GM12801 (cell line): Measurements from ENCODE around the gene EEF1A2.

Experiments
- TF ChIP-seq, protein P1 (sequence below): IDR thresholded peaks from one replicate; pipeline ENCODE4 v1.5.1; 2011; ENCODE audit warnings: control low read depth; ENCODE audit not compliant: insufficient read length; ENCODE audit errors: extremely low read depth

EEF1A2 gene

DNA sequence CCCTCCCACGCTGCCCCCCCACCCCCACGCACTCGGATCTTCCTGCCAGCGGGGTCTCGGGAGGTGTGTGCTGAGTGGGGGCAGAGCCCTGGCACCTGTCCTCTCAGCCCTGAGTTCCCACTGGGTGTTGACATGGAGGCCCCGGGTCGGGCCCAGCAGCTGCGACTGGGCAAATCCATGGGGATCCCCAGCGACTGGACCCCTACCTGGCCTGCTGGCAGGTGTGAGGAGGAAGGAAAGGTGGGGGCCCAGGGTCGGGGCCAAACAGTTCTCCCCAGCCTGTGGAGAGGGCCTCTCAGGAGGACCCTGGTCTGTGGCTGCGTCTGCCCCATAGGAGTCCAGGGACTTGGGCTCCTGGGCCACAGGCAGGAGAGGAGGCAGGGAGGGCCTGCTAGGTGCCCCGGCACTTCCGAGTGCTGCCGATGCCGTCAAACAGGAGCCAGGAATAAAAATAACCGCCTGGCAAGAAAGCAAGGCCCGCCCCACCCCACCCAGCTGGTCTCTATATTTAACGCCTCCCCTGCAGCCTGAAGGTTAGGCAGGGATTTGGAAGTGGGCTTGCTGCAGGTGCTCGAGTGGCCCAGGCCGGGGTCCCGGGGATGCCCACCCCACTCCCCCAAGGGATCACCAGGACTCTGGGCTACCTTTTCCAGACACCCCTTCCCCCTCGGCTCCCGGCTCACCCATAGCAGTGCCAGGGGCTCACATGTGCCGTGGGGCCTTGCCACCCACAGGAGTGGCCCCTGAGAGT is 1.4 kb upstream of the EEF1A2 start:
- TF ChIP-seq, protein P1, sequence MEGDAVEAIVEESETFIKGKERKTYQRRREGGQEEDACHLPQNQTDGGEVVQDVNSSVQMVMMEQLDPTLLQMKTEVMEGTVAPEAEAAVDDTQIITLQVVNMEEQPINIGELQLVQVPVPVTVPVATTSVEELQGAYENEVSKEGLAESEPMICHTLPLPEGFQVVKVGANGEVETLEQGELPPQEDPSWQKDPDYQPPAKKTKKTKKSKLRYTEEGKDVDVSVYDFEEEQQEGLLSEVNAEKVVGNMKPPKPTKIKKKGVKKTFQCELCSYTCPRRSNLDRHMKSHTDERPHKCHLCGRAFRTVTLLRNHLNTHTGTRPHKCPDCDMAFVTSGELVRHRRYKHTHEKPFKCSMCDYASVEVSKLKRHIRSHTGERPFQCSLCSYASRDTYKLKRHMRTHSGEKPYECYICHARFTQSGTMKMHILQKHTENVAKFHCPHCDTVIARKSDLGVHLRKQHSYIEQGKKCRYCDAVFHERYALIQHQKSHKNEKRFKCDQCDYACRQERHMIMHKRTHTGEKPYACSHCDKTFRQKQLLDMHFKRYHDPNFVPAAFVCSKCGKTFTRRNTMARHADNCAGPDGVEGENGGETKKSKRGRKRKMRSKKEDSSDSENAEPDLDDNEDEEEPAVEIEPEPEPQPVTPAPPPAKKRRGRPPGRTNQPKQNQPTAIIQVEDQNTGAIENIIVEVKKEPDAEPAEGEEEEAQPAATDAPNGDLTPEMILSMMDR, result no peak

DNA sequence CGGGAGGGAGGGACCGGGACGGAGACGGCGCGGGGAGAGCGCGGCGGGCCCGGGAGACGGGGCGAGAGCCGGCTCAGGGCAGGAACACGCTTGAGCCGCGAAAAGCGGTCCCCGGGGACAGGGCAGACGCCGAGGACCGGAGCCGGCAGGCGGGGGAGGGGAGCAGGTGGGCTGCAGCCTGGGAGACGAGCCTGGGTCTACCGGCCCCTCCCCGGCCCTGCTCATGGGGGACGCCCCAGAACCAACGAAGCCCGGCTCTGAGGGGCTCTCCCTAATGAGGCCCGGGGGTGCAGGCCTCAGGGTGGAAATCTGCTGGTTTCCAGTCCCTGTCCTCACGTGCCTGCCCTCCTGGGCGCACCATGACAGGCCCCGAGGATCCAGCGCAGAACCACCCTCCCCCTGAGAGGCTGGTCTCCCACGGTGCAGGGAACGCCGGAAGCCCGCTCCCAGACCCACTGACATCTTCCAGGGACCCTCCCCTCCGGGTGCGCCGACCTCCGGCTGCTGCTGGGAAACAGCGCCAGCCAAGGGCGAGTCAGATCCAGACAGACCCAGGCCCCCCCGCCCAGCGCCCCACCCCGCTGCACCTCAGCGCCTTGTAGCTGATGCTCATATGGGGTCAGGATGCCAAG is 571 bp upstream of the EEF1A2 start:
- TF ChIP-seq, protein P1, result no peak

DNA sequence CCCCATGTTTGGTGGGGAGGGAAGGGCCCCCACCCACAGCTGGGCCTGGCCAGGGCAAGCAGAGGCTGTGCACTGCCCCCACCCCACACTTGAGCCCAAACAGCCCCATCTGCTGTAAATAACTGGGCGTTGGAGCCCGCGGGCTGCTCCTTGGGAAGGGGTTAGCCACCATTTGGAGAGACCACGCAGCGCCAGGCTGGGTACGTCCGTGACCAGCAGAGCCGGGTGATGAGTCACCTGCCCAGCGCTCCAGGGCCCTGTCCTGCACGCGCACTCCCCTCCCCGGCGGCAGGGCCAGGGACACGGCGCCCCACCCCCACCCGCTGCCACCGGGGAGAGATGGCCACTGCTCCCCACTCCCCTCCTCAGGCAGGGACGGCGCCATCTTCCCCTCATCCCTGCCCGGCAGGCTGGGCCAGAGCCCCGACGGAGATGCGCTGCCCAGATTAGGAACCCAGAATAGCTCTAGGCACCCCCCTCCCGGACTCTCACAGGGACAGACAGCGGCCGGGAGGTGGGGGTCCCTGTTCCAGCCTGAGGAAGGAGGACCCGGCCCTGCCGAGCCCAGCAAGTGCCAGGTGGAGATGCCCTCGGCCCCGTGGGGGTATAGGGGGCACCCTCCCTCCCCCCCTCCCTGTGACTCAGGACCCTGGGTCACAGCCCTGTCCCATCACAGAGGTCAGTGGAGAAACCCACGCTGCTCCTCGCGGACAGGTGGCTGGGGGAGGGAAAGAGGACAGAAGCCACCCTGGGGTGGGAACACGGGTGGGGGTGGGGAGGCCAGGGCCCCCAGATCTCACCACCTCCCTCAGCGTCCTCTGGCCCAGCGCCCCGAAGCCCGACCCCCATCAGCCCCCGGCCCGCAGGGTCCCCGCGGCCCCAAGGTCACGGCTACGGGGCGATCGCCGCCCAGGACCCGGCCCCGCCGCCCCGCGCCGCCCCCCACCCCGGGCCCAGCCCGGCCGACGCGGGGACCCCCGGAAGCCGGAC is 642 bp downstream of the EEF1A2 start:
- TF ChIP-seq, protein P1, result no peak

DNA sequence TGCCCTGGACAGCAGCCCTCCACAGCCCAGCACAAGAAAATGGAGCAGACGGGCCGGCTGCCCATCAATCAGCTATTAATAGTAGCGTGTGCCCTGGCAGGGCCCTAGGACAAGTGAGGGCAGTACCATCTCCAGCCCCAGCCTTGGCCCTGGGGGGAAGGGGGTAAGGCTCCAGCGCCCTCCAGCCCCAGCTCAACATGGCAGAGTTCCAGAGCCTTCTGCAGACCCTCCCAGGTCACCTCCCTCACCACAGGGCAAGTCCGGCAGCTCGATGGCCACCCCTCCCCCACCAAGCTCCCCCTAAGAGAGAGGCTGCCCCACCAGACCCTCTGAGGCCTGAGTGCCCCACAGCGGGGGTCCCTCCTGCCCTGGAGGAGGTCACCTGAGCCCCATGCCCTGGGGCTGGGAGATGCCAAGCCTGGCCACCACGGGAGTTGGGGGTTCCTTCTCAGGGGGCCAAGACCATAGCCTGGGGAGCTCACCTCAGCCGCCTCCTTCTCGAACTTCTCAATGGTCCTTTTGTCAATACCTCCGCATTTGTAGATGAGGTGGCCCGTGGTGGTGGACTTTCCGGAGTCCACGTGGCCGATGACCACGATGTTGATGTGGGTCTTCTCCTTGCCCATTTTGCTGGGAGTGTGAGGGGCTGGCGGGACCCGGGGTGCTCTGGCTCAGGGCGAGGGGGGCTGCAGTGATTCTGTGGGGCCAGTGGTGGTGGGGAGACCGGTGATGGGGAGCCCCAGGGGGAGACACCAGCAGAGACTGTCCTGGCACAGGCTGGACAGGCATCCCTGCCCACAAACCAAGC is 1.5 kb downstream of the EEF1A2 start:
- TF ChIP-seq, protein P1, result no peak

DNA sequence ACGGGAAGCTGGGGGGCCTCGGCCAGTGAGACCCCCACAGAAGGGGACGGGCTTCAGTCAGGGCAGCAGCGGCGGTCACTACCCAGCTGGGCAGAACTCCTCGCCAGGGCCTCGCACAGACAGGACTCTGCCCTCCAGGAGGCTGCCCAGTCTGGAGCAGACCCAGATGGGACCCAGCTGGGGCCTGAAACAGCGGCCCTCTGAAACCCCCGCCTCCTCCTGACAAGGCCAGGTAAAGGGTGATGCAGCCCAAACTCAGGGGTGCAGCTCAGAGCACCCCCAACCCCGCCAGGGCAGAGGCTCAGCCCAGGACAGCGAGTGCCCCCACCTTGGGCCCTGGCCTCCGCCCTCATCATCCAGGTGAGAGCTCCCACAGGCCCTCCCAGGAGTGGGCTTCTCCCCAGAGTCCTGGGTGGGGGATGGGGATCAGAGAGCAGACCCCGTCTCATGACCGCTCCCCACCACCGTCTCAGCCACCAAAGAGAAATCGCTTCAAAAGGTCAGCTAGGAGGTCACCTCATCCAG is 2.2 kb downstream of the EEF1A2 start:
- TF ChIP-seq, protein P1, result no peak

DNA sequence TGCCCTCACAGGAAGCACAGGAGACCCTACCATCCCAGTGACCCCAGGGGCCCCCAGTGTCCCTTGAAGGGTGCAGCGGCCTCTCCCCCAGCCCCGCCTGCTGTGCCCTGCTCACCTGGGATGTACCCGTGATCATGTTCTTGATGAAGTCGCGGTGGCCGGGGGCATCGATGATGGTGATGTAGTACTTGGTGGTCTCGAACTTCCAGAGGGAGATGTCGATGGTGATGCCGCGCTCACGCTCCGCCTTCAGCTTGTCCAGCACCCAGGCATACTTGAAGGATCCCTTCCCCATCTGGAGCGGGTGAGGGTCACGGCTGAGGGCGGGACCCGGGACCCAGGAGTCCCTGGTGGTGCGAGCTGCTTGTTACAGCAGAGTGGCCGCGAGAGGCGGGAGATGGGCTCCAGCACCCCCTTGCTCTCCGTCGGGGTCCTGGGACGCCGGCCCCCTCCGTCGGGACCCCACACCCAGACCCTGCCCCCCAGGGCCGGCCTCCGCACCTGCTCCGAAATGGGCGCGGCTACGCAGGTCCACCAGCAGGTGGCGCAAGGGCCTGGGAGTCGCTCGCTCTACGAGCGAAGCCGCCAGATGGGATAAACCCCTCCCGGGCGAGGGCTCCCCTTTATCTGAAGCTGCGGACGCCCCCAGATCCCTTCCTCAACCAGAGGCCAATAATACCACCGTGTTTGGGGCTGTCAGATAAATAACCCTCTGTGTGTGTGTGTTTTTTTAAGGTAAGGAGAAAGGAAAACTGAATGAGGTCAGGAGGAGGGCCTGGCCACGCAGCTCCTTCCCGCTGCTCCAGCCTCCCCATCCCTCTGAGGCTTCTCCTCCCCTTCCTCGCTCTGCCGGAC is 2.9 kb downstream of the EEF1A2 start:
- TF ChIP-seq, protein P1, result no peak
